ENCODE results near the gene NIPAL3. TPM values are rescaled to one million over a fixed set of nuclear protein-coding genes. Genes with fewer than 3 reads are reported as not detected.

The NIPAL3 gene
- total RNA-seq, 1 experiment from 2014 or later, result 7.7 TPM

GRCh38 chr1:24410750-24411149, 4.9 kb upstream of the NIPAL3 start:
- H2BK12ac ChIP-seq (ENCODE audit: insufficient read length, low read depth, low read length), result no peak overlapping the region
- H3K27me3 ChIP-seq (ENCODE audit: insufficient read depth, low read length), result no peaks in the 10 kb centered on the region
- no peak overlapping the region for H2BK15ac ChIP-seq (ENCODE audit: low read depth, low read length)
- no peak overlapping the region for H4K8ac ChIP-seq (replicated peaks; ENCODE audit: insufficient read length, low read depth, low read length)
- no peak overlapping the region for H3K9ac ChIP-seq (ENCODE audit: extremely low read depth, insufficient read length, low read length)
- WGBS (ENCODE audit: extremely low coverage, insufficient read length, low lambda C conversion rate), result no CpG with 5 or more reads among the region's 7 CpGs
- Mint-ChIP-seq H3K27ac (no peak overlapping the region; a peak in 1 of 7 replicates), H3K27me3 (ENCODE audit: low read depth) (no peaks in the 10 kb centered on the region; the same call in 1 of the 2 replicates), H3K36me3 (ENCODE audit: insufficient read depth in 1 of 3, low read depth in 3 of 3) (0 out of 7 replicates have a peak, but pooled peaks cover 0 to 5% (median 0%) of the 10 kb centered on the region in 3 experiments), H3K9me3 (no peaks in the 10 kb centered on the region; a peak in 1 of 5 replicates), H3K4me3 (no peak overlapping the region; a peak in 1 of 5 replicates), H3K4me1 (peaks cover 11 to 17% of the 10 kb centered on the region in 2 experiments)
- no peaks in the 10 kb centered on the region for H3K79me1 ChIP-seq (ENCODE audit: insufficient read depth, low read depth, low read length, poor library complexity, severe bottlenecking)
- DNase-seq, result no peak
- H2BK20ac ChIP-seq (ENCODE audit: low read depth, low read length, poor library complexity, severe bottlenecking), result no peak overlapping the region
- no peaks in the 10 kb centered on the region for H4K20me1 ChIP-seq (ENCODE audit: control insufficient read depth, insufficient read depth, insufficient read length)
- H3K56ac ChIP-seq (ENCODE audit: insufficient read length, low read depth, low read length), result no peak overlapping the region
- H3K79me2 ChIP-seq (ENCODE audit: insufficient read depth, low read length), result no peaks in the 10 kb centered on the region
- no peak overlapping the region for H2BK120ac ChIP-seq (ENCODE audit: low read depth, low read length, poor library complexity, severe bottlenecking)
- H4K91ac ChIP-seq (ENCODE audit: insufficient read length, low read depth, low read length), result no peak overlapping the region
- peaks cover 6% of the 10 kb centered on the region for H3K23me2 ChIP-seq (ENCODE audit: insufficient read length, low read depth, low read length, poor library complexity, severe bottlenecking)
- no peak overlapping the region for H3K23ac ChIP-seq (ENCODE audit: insufficient read length, low read depth, low read length)
- H3T11ph ChIP-seq (ENCODE audit: low read length), result no peak overlapping the region
- no peaks in the 10 kb centered on the region for H3K9me3 ChIP-seq (ENCODE audit: control insufficient read depth, low read depth, low read length)
- no peak overlapping the region for H2AK5ac ChIP-seq (ENCODE audit: insufficient read length, low read length)
- H4K5ac ChIP-seq (ENCODE audit: insufficient read length, low read depth, low read length), result no peak overlapping the region
- H3K14ac ChIP-seq (ENCODE audit: insufficient read depth, low read length), result no peak overlapping the region
- TF ChIP-seq, protein P1, sequence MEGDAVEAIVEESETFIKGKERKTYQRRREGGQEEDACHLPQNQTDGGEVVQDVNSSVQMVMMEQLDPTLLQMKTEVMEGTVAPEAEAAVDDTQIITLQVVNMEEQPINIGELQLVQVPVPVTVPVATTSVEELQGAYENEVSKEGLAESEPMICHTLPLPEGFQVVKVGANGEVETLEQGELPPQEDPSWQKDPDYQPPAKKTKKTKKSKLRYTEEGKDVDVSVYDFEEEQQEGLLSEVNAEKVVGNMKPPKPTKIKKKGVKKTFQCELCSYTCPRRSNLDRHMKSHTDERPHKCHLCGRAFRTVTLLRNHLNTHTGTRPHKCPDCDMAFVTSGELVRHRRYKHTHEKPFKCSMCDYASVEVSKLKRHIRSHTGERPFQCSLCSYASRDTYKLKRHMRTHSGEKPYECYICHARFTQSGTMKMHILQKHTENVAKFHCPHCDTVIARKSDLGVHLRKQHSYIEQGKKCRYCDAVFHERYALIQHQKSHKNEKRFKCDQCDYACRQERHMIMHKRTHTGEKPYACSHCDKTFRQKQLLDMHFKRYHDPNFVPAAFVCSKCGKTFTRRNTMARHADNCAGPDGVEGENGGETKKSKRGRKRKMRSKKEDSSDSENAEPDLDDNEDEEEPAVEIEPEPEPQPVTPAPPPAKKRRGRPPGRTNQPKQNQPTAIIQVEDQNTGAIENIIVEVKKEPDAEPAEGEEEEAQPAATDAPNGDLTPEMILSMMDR (conservative IDR thresholded peaks at IDR 0.05), result no peak
- no peak overlapping the region for H2AFZ ChIP-seq (ENCODE audit: low read length)
- H3K4ac ChIP-seq (ENCODE audit: low read depth, low read length), result no peak overlapping the region
- no peak overlapping the region for H3K4me2 ChIP-seq (ENCODE audit: insufficient read depth, insufficient read length, low read length)
- no peak overlapping the region for H3K18ac ChIP-seq (ENCODE audit: insufficient read length, low read depth, low read length)
- no peak overlapping the region for H3K27ac ChIP-seq (ENCODE audit: insufficient read length, low read depth, low read length)
- H2BK5ac ChIP-seq (ENCODE audit: insufficient read length, low read length), result no peak overlapping the region
- no peaks in the 10 kb centered on the region for H3K4me1 ChIP-seq (ENCODE audit: insufficient read depth, low read length)

Measured in H9 (cell line).